ENCODE data around the gene PCDHGA8. TPM values are rescaled to one million over a fixed set of nuclear protein-coding genes. Genes with fewer than 3 reads are reported as not detected.

Gene PCDHGA8
- total RNA-seq, 1 donor from 2014 or later, result under 0.01 TPM

- Histone ChIP-seq H3K4me3 (ENCODE audit: low read depth, low read length) (no peak overlapping the region), H3K27me3 (ENCODE audit: control insufficient read depth, insufficient read depth, low read length) (peaks cover 5% of the 10 kb centered on the region), H3K36me3 (ENCODE audit: control insufficient read depth, insufficient read depth, low read length) (no peaks in the 10 kb centered on the region)
- TF ChIP-seq, protein P1, sequence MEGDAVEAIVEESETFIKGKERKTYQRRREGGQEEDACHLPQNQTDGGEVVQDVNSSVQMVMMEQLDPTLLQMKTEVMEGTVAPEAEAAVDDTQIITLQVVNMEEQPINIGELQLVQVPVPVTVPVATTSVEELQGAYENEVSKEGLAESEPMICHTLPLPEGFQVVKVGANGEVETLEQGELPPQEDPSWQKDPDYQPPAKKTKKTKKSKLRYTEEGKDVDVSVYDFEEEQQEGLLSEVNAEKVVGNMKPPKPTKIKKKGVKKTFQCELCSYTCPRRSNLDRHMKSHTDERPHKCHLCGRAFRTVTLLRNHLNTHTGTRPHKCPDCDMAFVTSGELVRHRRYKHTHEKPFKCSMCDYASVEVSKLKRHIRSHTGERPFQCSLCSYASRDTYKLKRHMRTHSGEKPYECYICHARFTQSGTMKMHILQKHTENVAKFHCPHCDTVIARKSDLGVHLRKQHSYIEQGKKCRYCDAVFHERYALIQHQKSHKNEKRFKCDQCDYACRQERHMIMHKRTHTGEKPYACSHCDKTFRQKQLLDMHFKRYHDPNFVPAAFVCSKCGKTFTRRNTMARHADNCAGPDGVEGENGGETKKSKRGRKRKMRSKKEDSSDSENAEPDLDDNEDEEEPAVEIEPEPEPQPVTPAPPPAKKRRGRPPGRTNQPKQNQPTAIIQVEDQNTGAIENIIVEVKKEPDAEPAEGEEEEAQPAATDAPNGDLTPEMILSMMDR (IDR thresholded peaks at IDR 0.05; ENCODE audit: insufficient read depth, low read length, severe bottlenecking), result no peak
- FAIRE-seq, result no peak
- no peak for DNase-seq (ENCODE audit: low read depth)
Measured at GRCh38 chr5:141356950-141357349, 35.5 kb upstream of the PCDHGA8 start.

GRCh38 chr5:141359790-141360426, 32.5 kb upstream of the PCDHGA8 start, which contains the start of gene PCDHGB2:
PCDHGB2 (plus strand) TSS chr5:141359994; CDS start chr5:141360136, 142 bp downstream.
- peak; percentile 25 for DNase-seq (ENCODE audit: low read depth)
- Histone ChIP-seq H3K27me3 (ENCODE audit: control insufficient read depth, insufficient read depth, low read length) (peaks cover 13% of the 10 kb centered on the region), H3K36me3 (ENCODE audit: control insufficient read depth, insufficient read depth, low read length) (no peaks in the 10 kb centered on the region), H3K4me3 (ENCODE audit: low read depth, low read length) (peak within 1 kb of the TSS; percentile 23)
- no peak for FAIRE-seq
- TF ChIP-seq, protein P1 (IDR thresholded peaks at IDR 0.05; ENCODE audit: insufficient read depth, low read length, severe bottlenecking), result peak; percentile 33

DNA sequence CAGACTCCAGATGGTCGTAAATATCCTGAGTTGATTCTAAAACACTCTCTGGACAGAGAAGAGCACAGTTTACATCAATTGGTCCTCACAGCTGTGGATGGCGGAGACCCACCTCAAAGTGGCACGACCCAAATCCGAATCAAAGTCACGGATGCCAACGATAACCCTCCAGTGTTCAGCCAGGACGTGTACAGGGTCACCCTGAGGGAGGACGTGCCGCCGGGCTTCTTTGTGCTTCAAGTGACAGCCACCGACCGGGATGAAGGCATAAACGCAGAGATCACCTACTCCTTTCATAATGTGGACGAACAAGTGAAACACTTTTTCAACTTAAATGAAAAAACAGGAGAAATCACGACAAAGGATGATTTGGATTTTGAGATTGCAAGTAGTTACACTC, 31.7 kb upstream of the PCDHGA8 start:
- Histone ChIP-seq H3K36me3 (ENCODE audit: control insufficient read depth, insufficient read depth, low read length) (no peaks in the 10 kb centered on the region), H3K4me3 (ENCODE audit: low read depth, low read length) (no peak overlapping the region), H3K27me3 (ENCODE audit: control insufficient read depth, insufficient read depth, low read length) (peaks cover 17% of the 10 kb centered on the region)
- DNase-seq (ENCODE audit: low read depth), result no peak
- TF ChIP-seq, protein P1 (IDR thresholded peaks at IDR 0.05; ENCODE audit: insufficient read depth, low read length, severe bottlenecking), result no peak
- FAIRE-seq, result no peak

DNA sequence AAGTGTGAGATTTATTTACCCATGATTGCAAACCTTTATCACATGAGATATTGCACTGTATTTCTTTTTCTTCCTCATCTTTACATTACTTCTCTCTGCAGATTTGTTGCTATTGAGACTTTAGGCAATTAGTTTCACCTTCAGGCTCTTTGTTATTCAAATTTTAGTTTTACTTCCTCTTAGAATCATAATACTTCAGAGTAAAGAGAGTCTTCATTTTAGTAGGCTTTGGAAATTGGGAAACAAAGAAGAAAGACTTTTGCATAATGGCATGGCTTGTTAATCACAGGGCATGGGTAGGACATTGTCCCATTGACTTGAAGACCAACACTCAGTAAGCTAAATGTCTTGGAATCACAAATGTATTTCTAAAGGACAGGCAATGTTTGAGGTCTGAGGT, 29.7 kb upstream of the PCDHGA8 start:
- peaks cover 25% of the 10 kb centered on the region for H3K27me3 ChIP-seq (ENCODE audit: control insufficient read depth, insufficient read depth, low read length)
- DNase-seq (ENCODE audit: low read depth) (no peak), FAIRE-seq (no peak)
- H3K4me3 ChIP-seq (ENCODE audit: low read depth, low read length), result no peak overlapping the region
- no peaks in the 10 kb centered on the region for H3K36me3 ChIP-seq (ENCODE audit: control insufficient read depth, insufficient read depth, low read length)
- TF ChIP-seq, protein P1 (IDR thresholded peaks at IDR 0.05; ENCODE audit: insufficient read depth, low read length, severe bottlenecking), result no peak

DNA sequence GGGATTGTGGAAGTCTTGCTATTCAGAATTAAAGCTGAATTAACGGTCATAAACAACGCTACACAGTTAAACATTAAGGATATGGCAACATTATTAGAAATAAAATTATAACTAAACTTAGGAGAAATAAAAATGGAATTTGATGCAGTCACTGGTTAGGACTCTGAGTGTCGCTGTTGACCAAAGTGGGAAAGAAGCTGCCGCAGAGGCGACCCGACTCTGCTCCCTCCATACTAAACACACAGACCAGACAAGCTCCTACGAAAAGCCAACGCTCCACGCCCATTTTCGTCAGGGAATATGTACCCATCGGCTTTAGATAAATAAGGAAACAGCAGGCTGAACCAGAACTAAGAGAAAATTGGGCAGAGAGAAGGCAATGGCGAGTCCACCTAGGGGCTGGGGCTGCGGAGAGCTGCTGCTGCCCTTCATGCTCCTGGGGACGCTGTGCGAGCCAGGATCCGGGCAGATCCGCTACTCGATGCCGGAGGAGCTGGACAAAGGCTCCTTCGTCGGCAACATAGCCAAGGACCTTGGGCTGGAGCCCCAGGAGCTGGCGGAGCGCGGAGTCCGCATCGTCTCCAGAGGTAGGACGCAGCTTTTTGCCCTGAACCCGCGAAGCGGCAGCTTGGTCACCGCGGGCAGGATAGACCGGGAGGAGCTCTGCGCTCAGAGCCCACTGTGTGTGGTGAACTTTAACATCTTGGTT, 28.3 kb upstream of the PCDHGA8 start, which contains the start of gene PCDHGA5:
PCDHGA5 (plus strand) TSS at position 211 of the 709 bp plus-strand sequence; CDS start at position 380, 169 bp downstream.
- Histone ChIP-seq H3K36me3 (ENCODE audit: control insufficient read depth, insufficient read depth, low read length) (no peaks in the 10 kb centered on the region), H3K27me3 (ENCODE audit: control insufficient read depth, insufficient read depth, low read length) (peaks cover 25% of the 10 kb centered on the region), H3K4me3 (ENCODE audit: low read depth, low read length) (no peak within 1 kb of the TSS)
- TF ChIP-seq, protein P1 (IDR thresholded peaks at IDR 0.05; ENCODE audit: insufficient read depth, low read length, severe bottlenecking), result no peak
- DNase-seq (ENCODE audit: low read depth) (no peak), FAIRE-seq (no peak)
